Naive thymus-derived CD4-positive, alpha-beta T cell (primary cell): ENCODE results near the gene NBPF3. TPM values are rescaled to one million over a fixed set of nuclear protein-coding genes. Genes with fewer than 3 reads are reported as not detected.

Source experiments
- ATAC-seq: fragments of 150-1000 bp; cut with Tn5 transposase; 2 replicates; pipeline ENCODE4 v1.10.0; 2021; ENCODE audit warnings: mild to moderate bottlenecking, moderate library complexity
- CTCF ChIA-PET: fragments of 350-600 bp; sonication (Branson Sonifier 250); formaldehyde crosslinking; loops from one replicate; lab custom pipeline; 2021; ENCODE audit warnings: antibody characterized with exemption; lab: Charles Lee
- POLR2A ChIA-PET: fragments of 350-600 bp; sonication (Branson Sonifier 250); formaldehyde crosslinking; loops from one replicate; lab custom pipeline; 2021; ENCODE audit warnings: antibody characterized with exemption, inconsistent platforms; lab: Charles Lee
- DNase-seq, 9 donors: peaks; one replicate each; pipeline versions ENCODE4 v3.0.0 to v3.0.0-alpha.2; 2020 to 2022; ENCODE audit warnings: mixed read lengths in 1 of 9
- H3K27ac ChIP-seq: one replicate; pipeline ENCODE4 v1.7.0; 2013; ENCODE audit warnings: mild to moderate bottlenecking, low read depth, low read length, moderate library complexity
- H3K27me3 ChIP-seq, 2 donors: one replicate each; pipeline ENCODE4 v1.7.0; 2013; ENCODE audit warnings: low read length in 2 of 2, mild to moderate bottlenecking in 2 of 2, moderate library complexity in 2 of 2; ENCODE audit not compliant: control insufficient read depth in 2 of 2, insufficient read depth in 2 of 2
- H3K36me3 ChIP-seq, 3 experiments: 1 replicate in 2 of 3; 2 replicates in 1 of 3; pipeline ENCODE4 v1.7.0; 2013; ENCODE audit warnings: low read length in 3 of 3, mild to moderate bottlenecking in 3 of 3, moderate library complexity in 1 of 3; ENCODE audit not compliant: insufficient read depth in 3 of 3, control insufficient read depth in 2 of 3
- H3K4me1 ChIP-seq, 2 donors: one replicate each; pipeline ENCODE4 v1.7.0; 2013; ENCODE audit warnings: low read length in 2 of 2, mild to moderate bottlenecking in 2 of 2, moderate library complexity in 1 of 2; ENCODE audit not compliant: control insufficient read depth in 2 of 2, insufficient read depth in 2 of 2
- H3K4me3 ChIP-seq: 2 replicates; pipeline ENCODE4 v1.7.0; 2013; ENCODE audit warnings: mild to moderate bottlenecking, low read length
- H3K9me3 ChIP-seq, 3 experiments: 1 replicate in 2 of 3; 2 replicates in 1 of 3; pipeline ENCODE4 v1.7.0; 2013; ENCODE audit warnings: low read length in 3 of 3; ENCODE audit not compliant: control insufficient read depth in 2 of 3
- H3K27ac Mint-ChIP-seq, 9 donors: one replicate each; pipeline ENCODE4 v1.8.0; 2020 to 2022; ENCODE audit warnings: mixed read lengths in 9 of 9, mild to moderate bottlenecking in 8 of 9, moderate library complexity in 5 of 9, inconsistent platforms in 2 of 9
- H3K27me3 Mint-ChIP-seq, 5 donors: one replicate each; pipeline ENCODE4 v1.8.0; 2021 to 2022; ENCODE audit warnings: mixed read lengths in 5 of 5, mild to moderate bottlenecking in 1 of 5
- H3K36me3 Mint-ChIP-seq, 5 donors: one replicate each; pipeline ENCODE4 v1.8.0; 2020 to 2022; ENCODE audit warnings: mixed read lengths in 5 of 5, mild to moderate bottlenecking in 3 of 5, inconsistent platforms in 1 of 5
- H3K4me1 Mint-ChIP-seq, 7 donors: one replicate each; pipeline ENCODE4 v1.8.0; 2020 to 2022; ENCODE audit warnings: mixed read lengths in 7 of 7, mild to moderate bottlenecking in 3 of 7, inconsistent platforms in 1 of 7
- H3K4me3 Mint-ChIP-seq, 10 donors: one replicate each; pipeline ENCODE4 v1.8.0; 2020 to 2022; ENCODE audit warnings: mild to moderate bottlenecking in 10 of 10, mixed read lengths in 10 of 10, moderate library complexity in 6 of 10, inconsistent platforms in 2 of 10
- H3K9me3 Mint-ChIP-seq, 11 donors: one replicate each; pipeline ENCODE4 v1.8.0; 2020 to 2022; ENCODE audit warnings: mixed read lengths in 11 of 11, mild to moderate bottlenecking in 4 of 11, inconsistent platforms in 1 of 11, moderate library complexity in 1 of 11
- intact Hi-C, 2 donors: fragments of 100-400 bp; cut with micrococcal nuclease; formaldehyde crosslinking; loops; one replicate each; pipeline ENCODE4 v1.15.1; 2023
- polyA plus RNA-seq, 2 donors: library from polyadenylated mRNA; unstranded; fragments of 300-500 nt; fragmentation: Illumina TruSeq; gene quantifications; one replicate each; pipeline ENCODE4 v1.2.3, GENCODE V29; 2021
- total RNA-seq, 6 experiments: library from RNA in 5 of 6; stranded (reverse) in 5 of 6; gene quantifications; 1 replicate in 5 of 6; 2 replicates in 1 of 6; pipeline ENCODE4 v1.2.3 and lab custom pipeline; 2021 to 2026

Gene NBPF3
- total and polyA plus RNA-seq, 7 experiments from 2014 or later = 4.2 to 18.1 (median 11.8) TPM

- ATAC-seq (peak; percentile 34), DNase-seq (no peak)
- Histone ChIP-seq H3K36me3 (no peaks in the 10 kb centered on the region), H3K9me3 (no peaks in the 10 kb centered on the region), H3K27me3 (no peaks in the 10 kb centered on the region), H3K27ac (no peak overlapping the region), H3K4me3 (no peak overlapping the region), H3K4me1 (peaks cover 0 to 4% of the 10 kb centered on the region in 2 donors)
- ChIA-PET CTCF (no interaction called here), POLR2A (no interaction called here)
- Mint-ChIP-seq H3K27me3 (peaks cover 11 to 21% (median 16%) of the 10 kb centered on the region in 5 donors), H3K4me1 (peaks cover 4 to 11% (median 8%) of the 10 kb centered on the region in 7 donors), H3K27ac (no peak overlapping the region), H3K36me3 (peaks cover 0 to 6% (median 0%) of the 10 kb centered on the region in 5 donors), H3K9me3 (peaks cover 0 to 3% (median 0%) of the 10 kb centered on the region in 11 donors), H3K4me3 (no peak overlapping the region)
- intact Hi-C loops = loop anchor here in 1 of 2 donors (10.0 kb wide), 1 partner anchor 256 kb away; no protein-coding TSS in a partner anchor
Observed at GRCh38 chr1:21490774-21491487, 51.0 kb downstream of the NBPF3 start.

- ATAC-seq (no peak), DNase-seq (no peak)
- no peaks in the 10 kb centered on the region for H3K9me3 ChIP-seq
- Mint-ChIP-seq H3K4me3 (no peak overlapping the region), H3K9me3 (peaks cover 0 to 3% (median 0%) of the 10 kb centered on the region in 11 donors), H3K4me1 (peaks cover 4 to 11% (median 8%) of the 10 kb centered on the region in 7 donors), H3K27ac (no peak overlapping the region), H3K36me3 (peaks cover 0 to 1% (median 0%) of the 10 kb centered on the region in 5 donors), H3K27me3 (peaks cover 11 to 21% (median 19%) of the 10 kb centered on the region in 5 donors)
- H3K36me3 ChIP-seq = no peaks in the 10 kb centered on the region
- intact Hi-C loops = loop anchor here in 1 of 2 donors (10.0 kb wide), 1 partner anchor 257 kb away; no protein-coding TSS in a partner anchor
- ChIA-PET CTCF (no interaction called here), POLR2A (no interaction called here)
- H3K27me3 ChIP-seq = no peaks in the 10 kb centered on the region
- no peak overlapping the region for H3K4me3 ChIP-seq
- H3K27ac ChIP-seq = no peak overlapping the region
- H3K4me1 ChIP-seq = peaks cover 0 to 4% of the 10 kb centered on the region in 2 donors
Observed at GRCh38 chr1:21491488-21492355, 51.8 kb downstream of the NBPF3 start.

GRCh38 chr1:21492356-21492625 lies 52.4 kb downstream of the NBPF3 start:
- intact Hi-C loops = loop anchor here in 1 of 2 donors (10.0 kb wide), 1 partner anchor 257 kb away; no protein-coding TSS in a partner anchor
- CTCF ChIA-PET = interaction anchor here (0.6 kb wide), 1 partner anchor 121 kb away, joined by 3 read pairs; no protein-coding TSS in a partner anchor
- no peak overlapping the region for H3K27ac ChIP-seq

GRCh38 chr1:21494196-21494595 lies 54.3 kb downstream of the NBPF3 start:
- Mint-ChIP-seq H3K36me3 (no peaks in the 10 kb centered on the region), H3K27ac (no peak overlapping the region), H3K9me3 (peaks cover 0 to 7% (median 0%) of the 10 kb centered on the region in 11 donors), H3K4me1 (no peaks in the 10 kb centered on the region), H3K4me3 (no peak overlapping the region), H3K27me3 (peaks cover 0 to 16% (median 6%) of the 10 kb centered on the region in 5 donors)
- DNase-seq (no peak), ATAC-seq (no peak)
- no peak overlapping the region for H3K27ac ChIP-seq
- intact Hi-C loops = loop anchor here in 1 of 2 donors (10.0 kb wide), 1 partner anchor 259 kb away; no protein-coding TSS in a partner anchor
- ChIA-PET CTCF (no interaction called here), POLR2A (no interaction called here)
- no peaks in the 10 kb centered on the region for H3K27me3 ChIP-seq
- no peaks in the 10 kb centered on the region for H3K9me3 ChIP-seq
- H3K36me3 ChIP-seq = no peaks in the 10 kb centered on the region
- no peaks in the 10 kb centered on the region for H3K4me1 ChIP-seq
- H3K4me3 ChIP-seq = no peak overlapping the region

More at GRCh38 chr1:21492356-21492625, 52.4 kb downstream of the NBPF3 start:
- Histone ChIP-seq H3K9me3 (no peaks in the 10 kb centered on the region), H3K4me1 (peaks cover 0 to 4% of the 10 kb centered on the region in 2 donors), H3K4me3 (no peak overlapping the region), H3K27me3 (no peaks in the 10 kb centered on the region), H3K36me3 (no peaks in the 10 kb centered on the region)
- DNase-seq = no peak
- Mint-ChIP-seq H3K4me1 (peaks cover 4 to 11% (median 8%) of the 10 kb centered on the region in 7 donors), H3K36me3 (peaks cover 0 to 1% (median 0%) of the 10 kb centered on the region in 5 donors), H3K27me3 (peaks cover 11 to 19% (median 17%) of the 10 kb centered on the region in 5 donors), H3K9me3 (peaks cover 0 to 3% (median 0%) of the 10 kb centered on the region in 11 donors), H3K4me3 (no peak overlapping the region), H3K27ac (no peak overlapping the region)
- POLR2A ChIA-PET = interaction anchor here (0.9 kb wide), 1 partner anchor 615 kb away, joined by 4 read pairs; no protein-coding TSS in a partner anchor
- no peak for ATAC-seq

GRCh38 chr1:21495225-21495820 lies 55.4 kb downstream of the NBPF3 start:
- Mint-ChIP-seq H3K4me3 (no peak overlapping the region), H3K36me3 (peaks cover 0 to 6% (median 0%) of the 10 kb centered on the region in 5 donors), H3K9me3 (peaks cover 0 to 8% (median 0%) of the 10 kb centered on the region in 11 donors), H3K27me3 (peaks cover 0 to 16% (median 5%) of the 10 kb centered on the region in 5 donors), H3K4me1 (no peaks in the 10 kb centered on the region), H3K27ac (no peak overlapping the region)
- ChIA-PET POLR2A (no interaction called here), CTCF (interaction anchor here (0.8 to 1.3 kb wide), 2 partner anchors 16 to 278 kb away, joined by 3 read pairs; no protein-coding TSS in a partner anchor)
- Histone ChIP-seq H3K36me3 (no peaks in the 10 kb centered on the region), H3K27ac (no peak overlapping the region), H3K4me3 (no peak overlapping the region), H3K4me1 (no peaks in the 10 kb centered on the region), H3K9me3 (no peaks in the 10 kb centered on the region), H3K27me3 (no peaks in the 10 kb centered on the region)
- DNase-seq (no peak), ATAC-seq (no peak)
- intact Hi-C loops = loop anchor here in 1 of 2 donors (10.0 kb wide), 1 partner anchor 261 kb away; no protein-coding TSS in a partner anchor

GRCh38 chr1:21496063-21496462 lies 56.1 kb downstream of the NBPF3 start:
- ChIA-PET POLR2A (no interaction called here), CTCF (interaction anchor here (0.8 to 1.3 kb wide), 2 partner anchors 15 to 279 kb away, joined by 3 read pairs; no protein-coding TSS in a partner anchor)
- no peaks in the 10 kb centered on the region for H3K4me1 ChIP-seq
- ATAC-seq (no peak), DNase-seq (no peak)
- peaks cover 0 to 16% (median 5%) of the 10 kb centered on the region in 5 donors for H3K27me3 Mint-ChIP-seq
- no peak overlapping the region for H3K27ac ChIP-seq
- H3K4me1 Mint-ChIP-seq = no peaks in the 10 kb centered on the region
- no peaks in the 10 kb centered on the region for H3K36me3 ChIP-seq
- H3K27me3 ChIP-seq = no peaks in the 10 kb centered on the region
- no peak overlapping the region for H3K27ac Mint-ChIP-seq
- no peak overlapping the region for H3K4me3 Mint-ChIP-seq
- intact Hi-C loops = loop anchor here in 1 of 2 donors (10.0 kb wide), 1 partner anchor 261 kb away; no protein-coding TSS in a partner anchor
- peaks cover 0 to 6% (median 0%) of the 10 kb centered on the region in 5 donors for H3K36me3 Mint-ChIP-seq
- H3K9me3 Mint-ChIP-seq = peaks cover 0 to 4% (median 0%) of the 10 kb centered on the region in 11 donors
- no peak overlapping the region for H3K4me3 ChIP-seq
- no peaks in the 10 kb centered on the region for H3K9me3 ChIP-seq
